Keratinocyte (primary cell): ENCODE measurements around the gene FBXL17. TPM values are rescaled to one million over a fixed set of nuclear protein-coding genes. Genes with fewer than 3 reads are reported as not detected.

Experiments used
- DNase-seq: peaks from one replicate; pipeline ENCODE4 v3.0.0-alpha.2; 2011; ENCODE audit warnings: low read depth, missing footprints, low spot score
- FAIRE-seq: peaks from 2 replicates; lab custom pipeline; 2011; peaks lifted over from hg19 to GRCh38; lab: Jason Lieb, UNC
- H2AFZ ChIP-seq: 2 replicates; pipeline ENCODE4 v1.6.0; 2012; ENCODE audit warnings: low read length, control low read depth, inconsistent platforms; ENCODE audit not compliant: control insufficient read depth
- H3K27ac ChIP-seq: 2 replicates; pipeline ENCODE4 v1.5.1; 2011; ENCODE audit warnings: low read length; ENCODE audit not compliant: control insufficient read depth, insufficient read depth
- H3K27me3 ChIP-seq: 3 replicates; pipeline ENCODE4 v1.6.0; 2011; ENCODE audit warnings: low read length; ENCODE audit not compliant: control insufficient read depth, insufficient read depth; ENCODE audit errors: extremely low read depth
- H3K36me3 ChIP-seq, 2 experiments: 2 replicates in 1 of 2; 3 replicates in 1 of 2; pipeline ENCODE4 v1.5.1; 2011; ENCODE audit warnings: low read length in 2 of 2, mild to moderate bottlenecking in 1 of 2; ENCODE audit not compliant: control insufficient read depth in 2 of 2, insufficient read depth in 2 of 2; ENCODE audit errors: extremely low read depth in 1 of 2
- H3K4me1 ChIP-seq: 3 replicates; pipeline ENCODE4 v1.5.1; 2011; ENCODE audit warnings: low read length; ENCODE audit not compliant: control insufficient read depth, insufficient read depth; ENCODE audit errors: extremely low read depth
- H3K4me2 ChIP-seq: 3 replicates; pipeline ENCODE4 v1.6.0; 2011; ENCODE audit warnings: low read depth, low read length; ENCODE audit not compliant: control insufficient read depth, insufficient read depth; ENCODE audit errors: extremely low read depth
- H3K4me3 ChIP-seq, 3 experiments: fragments of 200-600 bp in 1 of 3; sonication (generic) in 1 of 3; 2 replicates in 2 of 3; 3 replicates in 1 of 3; pipeline ENCODE4 v1.5.1; 2011 to 2016; ENCODE audit warnings: low read length in 3 of 3, mild to moderate bottlenecking in 3 of 3, control low read depth in 2 of 3, inconsistent platforms in 1 of 3, low read depth in 1 of 3, mixed read lengths in 1 of 3, mixed run types in 1 of 3, moderate library complexity in 1 of 3; ENCODE audit not compliant: control insufficient read depth in 2 of 3, insufficient read depth in 2 of 3; ENCODE audit errors: extremely low read depth in 1 of 3
- H3K79me2 ChIP-seq: 2 replicates; pipeline ENCODE4 v1.6.0; 2012; ENCODE audit warnings: low read length; ENCODE audit not compliant: control insufficient read depth, insufficient read depth
- H3K9ac ChIP-seq: 3 replicates; pipeline ENCODE4 v1.6.0; 2011; ENCODE audit warnings: low read length; ENCODE audit not compliant: control insufficient read depth, insufficient read depth; ENCODE audit errors: extremely low read depth
- H3K9me1 ChIP-seq: 3 replicates; pipeline ENCODE4 v1.6.0; 2011; ENCODE audit warnings: low read length; ENCODE audit not compliant: control insufficient read depth, insufficient read depth; ENCODE audit errors: extremely low read depth
- H3K9me3 ChIP-seq: 2 replicates; pipeline ENCODE4 v1.5.1; 2012; ENCODE audit warnings: low read depth, low read length; ENCODE audit not compliant: control insufficient read depth
- H4K20me1 ChIP-seq: 3 replicates; pipeline ENCODE4 v1.6.0; 2011; ENCODE audit warnings: low read length; ENCODE audit not compliant: control insufficient read depth, insufficient read depth; ENCODE audit errors: extremely low read depth
- EZH2 ChIP-seq: IDR thresholded peaks from one replicate; pipeline ENCODE4 v1.6.1; 2012; ENCODE audit warnings: inconsistent platforms, mild to moderate bottlenecking, low read length, moderate library complexity
- dilution Hi-C: fragments of 300-500 bp; cut with MboI; formaldehyde crosslinking; loops from one replicate; pipeline ENCODE4 v1.7.0; 2020; ENCODE audit warnings: low sequenced_read_pairs; ENCODE audit not compliant: extremely low pct_ligation_motif_present
- polyA plus RNA-seq, 5 experiments: library from polyadenylated mRNA; depleted of rRNA in 3 of 5; stranded (reverse) in 3 of 5; stranded (forward) in 1 of 5; unstranded in 1 of 5; fragments of >200 nt; gene quantifications; 1 replicate in 1 of 5; 2 replicates in 3 of 5; 3 replicates in 1 of 5; pipeline versions ENCODE4 v1.2.1 to v1.2.3, GENCODE V29; 2011 to 2012; ENCODE audit warnings: missing spikeins in 2 of 5, low read depth in 1 of 5, low replicate concordance in 1 of 5
- TF ChIP-seq, protein P1 (sequence below), 3 experiments: IDR thresholded peaks in 1 of 3; conservative IDR thresholded peaks in 1 of 3; optimal IDR thresholded peaks in 1 of 3; 2 replicates in 2 of 3; 3 replicates in 1 of 3; pipeline versions ENCODE3 to v1.5.1; 2011; ENCODE audit warnings: low read length in 3 of 3, mild to moderate bottlenecking in 3 of 3, moderate library complexity in 2 of 3, control low read depth in 1 of 3, inconsistent platforms in 1 of 3; ENCODE audit not compliant: insufficient read depth in 2 of 3; ENCODE audit errors: extremely low read depth in 1 of 3

FBXL17 gene
- polyA plus RNA-seq, 1 donor (not counting 4 experiments of a cell fraction or from before 2014, with no cell fraction given) = 5.7 TPM

DNA sequence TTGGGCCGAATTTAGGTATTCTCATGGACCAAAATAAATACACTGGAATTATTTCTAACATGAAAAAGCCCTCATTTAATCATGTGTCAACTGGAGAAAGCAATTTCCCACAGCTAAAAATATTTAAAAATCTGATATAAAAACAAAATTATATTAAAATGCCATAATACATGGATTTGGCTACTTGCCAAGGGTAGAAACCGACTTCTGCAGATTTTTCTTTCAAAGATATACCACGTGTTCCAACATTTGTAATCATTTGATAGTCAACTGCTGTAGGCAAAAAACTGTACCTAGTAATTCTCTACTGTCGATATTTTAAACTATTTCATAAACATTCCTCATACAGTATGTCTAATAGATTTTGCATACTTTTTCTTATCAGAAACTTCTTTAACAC is 237.6 kb downstream of the FBXL17 start:
- TF ChIP-seq, protein P1, sequence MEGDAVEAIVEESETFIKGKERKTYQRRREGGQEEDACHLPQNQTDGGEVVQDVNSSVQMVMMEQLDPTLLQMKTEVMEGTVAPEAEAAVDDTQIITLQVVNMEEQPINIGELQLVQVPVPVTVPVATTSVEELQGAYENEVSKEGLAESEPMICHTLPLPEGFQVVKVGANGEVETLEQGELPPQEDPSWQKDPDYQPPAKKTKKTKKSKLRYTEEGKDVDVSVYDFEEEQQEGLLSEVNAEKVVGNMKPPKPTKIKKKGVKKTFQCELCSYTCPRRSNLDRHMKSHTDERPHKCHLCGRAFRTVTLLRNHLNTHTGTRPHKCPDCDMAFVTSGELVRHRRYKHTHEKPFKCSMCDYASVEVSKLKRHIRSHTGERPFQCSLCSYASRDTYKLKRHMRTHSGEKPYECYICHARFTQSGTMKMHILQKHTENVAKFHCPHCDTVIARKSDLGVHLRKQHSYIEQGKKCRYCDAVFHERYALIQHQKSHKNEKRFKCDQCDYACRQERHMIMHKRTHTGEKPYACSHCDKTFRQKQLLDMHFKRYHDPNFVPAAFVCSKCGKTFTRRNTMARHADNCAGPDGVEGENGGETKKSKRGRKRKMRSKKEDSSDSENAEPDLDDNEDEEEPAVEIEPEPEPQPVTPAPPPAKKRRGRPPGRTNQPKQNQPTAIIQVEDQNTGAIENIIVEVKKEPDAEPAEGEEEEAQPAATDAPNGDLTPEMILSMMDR (optimal IDR thresholded peaks at IDR 0.05 in 1 of 3, IDR thresholded peaks at IDR 0.05 in 1 of 3, conservative IDR thresholded peaks at IDR 0.05 in 1 of 3; ENCODE audit: extremely low read depth in 1 of 3, insufficient read depth in 2 of 3, low read length in 3 of 3) = no peak
- TF ChIP-seq EZH2 = no peak
- DNase-seq (no peak), FAIRE-seq (no peak)
- no peaks in the 10 kb centered on the region for H3K79me2 ChIP-seq
- no peak overlapping the region for H3K27ac ChIP-seq
- no peak overlapping the region for H3K4me3 ChIP-seq
- dilution Hi-C loops = no loop called here
- H3K9me3 ChIP-seq = no peaks in the 10 kb centered on the region
- no peaks in the 10 kb centered on the region for H3K4me1 ChIP-seq
- no peaks in the 10 kb centered on the region for H4K20me1 ChIP-seq
- H3K27me3 ChIP-seq = no peaks in the 10 kb centered on the region
- H3K36me3 ChIP-seq = no peaks in the 10 kb centered on the region
- no peak overlapping the region for H3K4me2 ChIP-seq
- H3K9me1 ChIP-seq = no peaks in the 10 kb centered on the region
- H3K9ac ChIP-seq = no peak overlapping the region
- H2AFZ ChIP-seq = no peak overlapping the region

DNA sequence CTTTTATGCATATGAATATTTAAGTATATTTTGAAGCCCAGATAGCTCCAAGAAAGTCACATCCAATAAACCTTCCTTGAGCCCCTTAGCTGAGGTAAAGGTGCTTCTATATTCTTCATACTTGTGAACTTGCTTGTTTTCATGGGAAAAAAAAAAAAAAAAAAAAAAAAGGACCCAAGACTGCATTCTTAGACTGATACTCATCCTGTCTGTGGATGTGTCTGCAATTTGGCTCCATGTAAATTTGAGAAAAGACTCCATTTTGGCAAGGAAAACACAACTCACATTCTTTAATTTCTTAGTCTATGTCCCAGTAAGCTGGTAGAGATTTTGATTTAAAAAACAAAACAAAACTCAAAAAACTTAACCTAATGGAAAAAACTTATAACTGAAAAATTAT is 238.3 kb downstream of the FBXL17 start:
- Histone ChIP-seq H3K36me3 (no peaks in the 10 kb centered on the region), H3K9me3 (no peaks in the 10 kb centered on the region), H2AFZ (no peak overlapping the region), H4K20me1 (no peaks in the 10 kb centered on the region), H3K9ac (no peak overlapping the region), H3K27me3 (no peaks in the 10 kb centered on the region), H3K4me1 (no peaks in the 10 kb centered on the region), H3K4me3 (no peak overlapping the region), H3K9me1 (no peaks in the 10 kb centered on the region), H3K27ac (no peak overlapping the region), H3K79me2 (no peaks in the 10 kb centered on the region), H3K4me2 (no peak overlapping the region)
- TF ChIP-seq, protein P1 (optimal IDR thresholded peaks at IDR 0.05 in 1 of 3, IDR thresholded peaks at IDR 0.05 in 1 of 3, conservative IDR thresholded peaks at IDR 0.05 in 1 of 3; ENCODE audit: extremely low read depth in 1 of 3, insufficient read depth in 2 of 3, low read length in 3 of 3) = no peak
- TF ChIP-seq EZH2 = no peak
- FAIRE-seq (no peak), DNase-seq (no peak)
- dilution Hi-C loops = no loop called here
